ENCODE measurements around the gene RHBG.

Gene RHBG

GRCh38 chr1:156378557-156378956 is 9.5 kb downstream of the RHBG start:
- Histone ChIP-seq H4K91ac (ENCODE audit: low read length) (no peak overlapping the region), H2AK5ac (ENCODE audit: low read length, severe bottlenecking) (no peak overlapping the region), H3K23ac (ENCODE audit: low read length in 2 of 2) (no peak overlapping the region), H3K4ac (ENCODE audit: low read depth in 1 of 2, low read length in 2 of 2) (no peak overlapping the region), H3K9me3 (ENCODE audit: control insufficient read depth, low read length) (no peaks in the 10 kb centered on the region), H2AFZ (ENCODE audit: low read depth, low read length) (no peak overlapping the region), H3K27me3 (ENCODE audit: control insufficient read depth in 1 of 2, insufficient read depth in 1 of 2, low read length in 2 of 2) (peaks cover 12 to 14% of the 10 kb centered on the region in 2 experiments), H2BK5ac (ENCODE audit: low read depth, low read length, poor library complexity, severe bottlenecking) (no peak overlapping the region), H3K4me2 (ENCODE audit: low read length, poor library complexity, severe bottlenecking) (no peak overlapping the region), H4K8ac (ENCODE audit: low read length) (peak overlapping the region; percentile 12), H3K4me1 (ENCODE audit: control insufficient read depth, insufficient read depth, low read depth, low read length) (peaks cover 1% of the 10 kb centered on the region), H3K14ac (ENCODE audit: low read length in 2 of 2) (peak overlapping the region in 1 of 2 experiments; percentile 75), H2BK15ac (ENCODE audit: low read depth, poor library complexity, severe bottlenecking) (peak overlapping the region; percentile 64), H3K27ac (ENCODE audit: low read length, poor library complexity, severe bottlenecking) (no peak overlapping the region), H3K9ac (ENCODE audit: low read length) (no peak overlapping the region), H3K18ac (ENCODE audit: low read depth in 1 of 2, low read length in 2 of 2) (peak overlapping the region in 1 of 2 experiments; percentile 19), H2BK12ac (ENCODE audit: low read length in 2 of 2) (peak overlapping the region in 1 of 2 experiments; percentile 42), H3K36me3 (ENCODE audit: control insufficient read depth in 1 of 2, insufficient read depth in 2 of 2, low read depth in 1 of 2, low read length in 2 of 2) (no peaks in the 10 kb centered on the region), H3K79me1 (replicated peaks; ENCODE audit: low read length, poor library complexity, severe bottlenecking) (no peaks in the 10 kb centered on the region), H3K4me3 (ENCODE audit: insufficient read depth in 1 of 2, low read depth in 1 of 2, low read length in 2 of 2) (no peak overlapping the region), H2BK120ac (ENCODE audit: low read depth, low read length) (no peak overlapping the region)
- 72% methylated on average over 6 of the region's 6 CpGs for WGBS
- DNase-seq: no peak

- H2AK5ac ChIP-seq (ENCODE audit: low read length, severe bottlenecking): no peak overlapping the region
- no peak overlapping the region for H3K4me2 ChIP-seq (ENCODE audit: low read length, poor library complexity, severe bottlenecking)
- no peak overlapping the region for H3K4ac ChIP-seq (ENCODE audit: low read depth in 1 of 2, low read length in 2 of 2)
- no peak overlapping the region for H3K18ac ChIP-seq (ENCODE audit: low read depth in 1 of 2, low read length in 2 of 2)
- H2AFZ ChIP-seq (ENCODE audit: low read depth, low read length): no peak overlapping the region
- no peak overlapping the region for H2BK120ac ChIP-seq (ENCODE audit: low read depth, low read length)
- peaks cover 8 to 12% of the 10 kb centered on the region in 2 experiments for H3K27me3 ChIP-seq (ENCODE audit: control insufficient read depth in 1 of 2, insufficient read depth in 1 of 2, low read length in 2 of 2)
- H3K9ac ChIP-seq (ENCODE audit: low read length): no peak overlapping the region
- WGBS: 9% methylated on average over 2 of the region's 3 CpGs
- H3K23ac ChIP-seq (ENCODE audit: low read length in 2 of 2): no peak overlapping the region
- DNase-seq: peak; percentile 33
- H3K36me3 ChIP-seq (ENCODE audit: control insufficient read depth in 1 of 2, insufficient read depth in 2 of 2, low read depth in 1 of 2, low read length in 2 of 2): no peaks in the 10 kb centered on the region
- no peak overlapping the region for H2BK12ac ChIP-seq (ENCODE audit: low read length in 2 of 2)
- H3K79me1 ChIP-seq (replicated peaks; ENCODE audit: low read length, poor library complexity, severe bottlenecking): no peaks in the 10 kb centered on the region
- no peak overlapping the region for H3K14ac ChIP-seq (ENCODE audit: low read length in 2 of 2)
- H3K27ac ChIP-seq (ENCODE audit: low read length, poor library complexity, severe bottlenecking): no peak overlapping the region
- H3K4me1 ChIP-seq (ENCODE audit: control insufficient read depth, insufficient read depth, low read depth, low read length): peaks cover 1% of the 10 kb centered on the region
- no peaks in the 10 kb centered on the region for H3K9me3 ChIP-seq (ENCODE audit: control insufficient read depth, low read length)
- H2BK5ac ChIP-seq (ENCODE audit: low read depth, low read length, poor library complexity, severe bottlenecking): no peak overlapping the region
- no peak overlapping the region for H4K91ac ChIP-seq (ENCODE audit: low read length)
- peak overlapping the region; percentile 63 for H4K8ac ChIP-seq (ENCODE audit: low read length)
- H2BK15ac ChIP-seq (ENCODE audit: low read depth, poor library complexity, severe bottlenecking): no peak overlapping the region
- no peak overlapping the region for H3K4me3 ChIP-seq (ENCODE audit: insufficient read depth in 1 of 2, low read depth in 1 of 2, low read length in 2 of 2)
Measured at GRCh38 chr1:156379420-156380165, 10.6 kb downstream of the RHBG start.

GRCh38 chr1:156382561-156382960 is 13.6 kb downstream of the RHBG start:
- Histone ChIP-seq H3K14ac (ENCODE audit: low read length in 2 of 2) (no peak overlapping the region), H2BK15ac (ENCODE audit: low read depth, poor library complexity, severe bottlenecking) (no peak overlapping the region), H3K36me3 (ENCODE audit: control insufficient read depth in 1 of 2, insufficient read depth in 2 of 2, low read depth in 1 of 2, low read length in 2 of 2) (no peaks in the 10 kb centered on the region), H2BK120ac (ENCODE audit: low read depth, low read length) (no peak overlapping the region), H2BK12ac (ENCODE audit: low read length in 2 of 2) (no peak overlapping the region), H3K4me1 (ENCODE audit: control insufficient read depth, insufficient read depth, low read depth, low read length) (peaks cover 1% of the 10 kb centered on the region), H3K18ac (ENCODE audit: low read depth in 1 of 2, low read length in 2 of 2) (no peak overlapping the region), H3K9me3 (ENCODE audit: control insufficient read depth, low read length) (no peaks in the 10 kb centered on the region), H4K8ac (ENCODE audit: low read length) (no peak overlapping the region), H2BK5ac (ENCODE audit: low read depth, low read length, poor library complexity, severe bottlenecking) (no peak overlapping the region), H3K4me3 (ENCODE audit: insufficient read depth in 1 of 2, low read depth in 1 of 2, low read length in 2 of 2) (no peak overlapping the region), H3K4me2 (ENCODE audit: low read length, poor library complexity, severe bottlenecking) (no peak overlapping the region), H3K9ac (ENCODE audit: low read length) (no peak overlapping the region), H2AK5ac (ENCODE audit: low read length, severe bottlenecking) (no peak overlapping the region), H3K27ac (ENCODE audit: low read length, poor library complexity, severe bottlenecking) (no peak overlapping the region), H3K23ac (ENCODE audit: low read length in 2 of 2) (no peak overlapping the region), H3K79me1 (replicated peaks; ENCODE audit: low read length, poor library complexity, severe bottlenecking) (no peaks in the 10 kb centered on the region), H4K91ac (ENCODE audit: low read length) (no peak overlapping the region), H3K4ac (ENCODE audit: low read depth in 1 of 2, low read length in 2 of 2) (no peak overlapping the region), H2AFZ (ENCODE audit: low read depth, low read length) (no peak overlapping the region), H3K27me3 (ENCODE audit: control insufficient read depth in 1 of 2, insufficient read depth in 1 of 2, low read length in 2 of 2) (peaks cover 25 to 26% of the 10 kb centered on the region in 2 experiments)
- no peak for DNase-seq
- 49% methylated on average over 6 of the region's 7 CpGs for WGBS

DNA sequence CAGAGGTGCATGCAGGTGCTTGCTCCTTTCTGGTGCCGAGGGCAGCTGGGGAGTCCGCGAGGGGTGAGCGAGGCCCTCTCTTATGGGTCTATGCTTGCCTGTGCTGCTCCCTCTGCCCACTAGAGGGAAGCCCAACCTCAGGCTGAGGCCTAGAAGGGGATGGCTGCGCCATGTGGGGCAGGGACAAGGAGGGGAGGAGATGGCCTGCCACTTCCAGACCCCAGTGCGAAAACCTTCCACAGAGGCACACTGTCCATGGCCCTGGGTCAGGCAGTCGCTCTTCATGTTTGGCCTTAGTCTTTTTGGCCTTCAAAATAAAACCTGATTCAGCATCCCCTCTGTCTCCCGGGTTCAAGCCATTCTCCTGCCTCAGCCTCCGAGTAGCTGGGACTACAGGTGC is 14.0 kb downstream of the RHBG start:
- H3K4me3 ChIP-seq (ENCODE audit: insufficient read depth in 1 of 2, low read depth in 1 of 2, low read length in 2 of 2): no peak overlapping the region
- H3K4me1 ChIP-seq (ENCODE audit: control insufficient read depth, insufficient read depth, low read depth, low read length): peaks cover 1% of the 10 kb centered on the region
- no peak overlapping the region for H3K23ac ChIP-seq (ENCODE audit: low read length in 2 of 2)
- H3K27ac ChIP-seq (ENCODE audit: low read length, poor library complexity, severe bottlenecking): no peak overlapping the region
- no peak overlapping the region for H2BK120ac ChIP-seq (ENCODE audit: low read depth, low read length)
- H3K4me2 ChIP-seq (ENCODE audit: low read length, poor library complexity, severe bottlenecking): no peak overlapping the region
- H4K8ac ChIP-seq (ENCODE audit: low read length): no peak overlapping the region
- H3K18ac ChIP-seq (ENCODE audit: low read depth in 1 of 2, low read length in 2 of 2): no peak overlapping the region
- WGBS: 46% methylated on average over 9 of the region's 9 CpGs
- no peak overlapping the region for H4K91ac ChIP-seq (ENCODE audit: low read length)
- no peak overlapping the region for H3K14ac ChIP-seq (ENCODE audit: low read length in 2 of 2)
- DNase-seq: peak; percentile 71
- H3K4ac ChIP-seq (ENCODE audit: low read depth in 1 of 2, low read length in 2 of 2): no peak overlapping the region
- H3K9ac ChIP-seq (ENCODE audit: low read length): no peak overlapping the region
- no peaks in the 10 kb centered on the region for H3K9me3 ChIP-seq (ENCODE audit: control insufficient read depth, low read length)
- no peak overlapping the region for H2AFZ ChIP-seq (ENCODE audit: low read depth, low read length)
- H3K27me3 ChIP-seq (ENCODE audit: control insufficient read depth in 1 of 2, insufficient read depth in 1 of 2, low read length in 2 of 2): peaks cover 29 to 31% of the 10 kb centered on the region in 2 experiments
- no peaks in the 10 kb centered on the region for H3K79me1 ChIP-seq (replicated peaks; ENCODE audit: low read length, poor library complexity, severe bottlenecking)
- H2BK15ac ChIP-seq (ENCODE audit: low read depth, poor library complexity, severe bottlenecking): no peak overlapping the region
- H2BK5ac ChIP-seq (ENCODE audit: low read depth, low read length, poor library complexity, severe bottlenecking): no peak overlapping the region
- no peak overlapping the region for H2BK12ac ChIP-seq (ENCODE audit: low read length in 2 of 2)
- no peaks in the 10 kb centered on the region for H3K36me3 ChIP-seq (ENCODE audit: control insufficient read depth in 1 of 2, insufficient read depth in 2 of 2, low read depth in 1 of 2, low read length in 2 of 2)
- no peak overlapping the region for H2AK5ac ChIP-seq (ENCODE audit: low read length, severe bottlenecking)
